Caco-2 (cell line): Measurements from ENCODE around the gene C5orf15. TPM values are rescaled to one million over a fixed set of nuclear protein-coding genes. Genes with fewer than 3 reads are reported as not detected.

Experiments
- BruUV-seq: library from RNA; stranded (reverse); fragments of 400-500 nt; replicated peaks from 2 replicates; lab custom pipeline; 2021; lab: Mats Ljungman, UMichigan
- CTCF ChIA-PET: fragments of 300-600 bp; sonication (Branson Sonifier 250); formaldehyde crosslinking; loops from one replicate; lab custom pipeline; 2022; ENCODE audit warnings: antibody characterized with exemption; lab: Charles Lee
- POLR2A ChIA-PET: fragments of 300-600 bp; sonication (Branson Sonifier 250); formaldehyde crosslinking; loops from one replicate; lab custom pipeline; 2022; ENCODE audit warnings: antibody characterized with exemption; lab: Charles Lee
- DNase-seq, 2 experiments: peaks; one replicate each; pipeline versions ENCODE4 v3.0.0 to v3.0.0-alpha.2; 2020 to 2022
- H3K27me3 ChIP-seq: replicated peaks from 2 replicates; pipeline ENCODE4 v1.6.0; 2011; ENCODE audit warnings: low read length; ENCODE audit not compliant: control insufficient read depth, insufficient read depth
- H3K36me3 ChIP-seq: 2 replicates; pipeline ENCODE4 v1.5.1; 2011; ENCODE audit warnings: low read length; ENCODE audit not compliant: control insufficient read depth, insufficient read depth
- H3K4me1 ChIP-seq: fragments of 250-450 bp; sonication (Bioruptor Pico); 2 replicates; pipeline ENCODE4 v1.5.1; 2020; ENCODE audit warnings: mild to moderate bottlenecking
- H3K4me3 ChIP-seq: 2 replicates; pipeline ENCODE4 v1.5.1; 2011; ENCODE audit warnings: low read depth, mild to moderate bottlenecking, control low read depth, low read length
- H3K9me3 ChIP-seq: fragments of 250-450 bp; sonication (Bioruptor Pico); 2 replicates; pipeline ENCODE4 v1.5.1; 2020; ENCODE audit warnings: mild to moderate bottlenecking, moderate library complexity
- H3K27ac Mint-ChIP-seq: one replicate; pipeline ENCODE4 v1.8.0; 2022; ENCODE audit warnings: mixed read lengths; ENCODE audit not compliant: unreplicated experiment
- H3K27me3 Mint-ChIP-seq: one replicate; pipeline ENCODE4 v1.8.0; 2022; ENCODE audit warnings: mixed read lengths; ENCODE audit not compliant: insufficient read depth, unreplicated experiment
- H3K36me3 Mint-ChIP-seq: one replicate; pipeline ENCODE4 v1.8.0; 2022; ENCODE audit warnings: mild to moderate bottlenecking, mixed read lengths; ENCODE audit not compliant: insufficient read depth, unreplicated experiment
- H3K4me1 Mint-ChIP-seq: one replicate; pipeline ENCODE4 v1.8.0; 2022; ENCODE audit warnings: low read depth, mixed read lengths; ENCODE audit not compliant: unreplicated experiment
- H3K4me3 Mint-ChIP-seq: one replicate; pipeline ENCODE4 v1.8.0; 2022; ENCODE audit warnings: mild to moderate bottlenecking, moderate library complexity, mixed read lengths; ENCODE audit not compliant: unreplicated experiment
- H3K9me3 Mint-ChIP-seq: one replicate; pipeline ENCODE4 v1.8.0; 2022; ENCODE audit warnings: mixed read lengths; ENCODE audit not compliant: unreplicated experiment
- intact Hi-C: fragments of 100-400 bp; cut with micrococcal nuclease; formaldehyde crosslinking; loops from one replicate; pipeline ENCODE4 v1.10.0; 2022; ENCODE audit not compliant: unreplicated experiment
- total RNA-seq: library from RNA; stranded (reverse); gene quantifications from 2 replicates; pipeline ENCODE4 v1.2.3, GENCODE V29; 2022
- TF ChIP-seq, protein P1 (sequence below), 2 experiments: fragments of 200-600 bp in 1 of 2; IDR thresholded peaks; 1 replicate in 1 of 2; 2 replicates in 1 of 2; pipeline versions ENCODE4 v1.5.1 to v1.8.0; 2011 to 2022; ENCODE audit warnings: antibody characterized with exemption in 1 of 2, control low read depth in 1 of 2, inconsistent platforms in 1 of 2, low read depth in 1 of 2, low read length in 1 of 2, mild to moderate bottlenecking in 1 of 2, moderate library complexity in 1 of 2; ENCODE audit not compliant: insufficient read depth in 1 of 2, severe bottlenecking in 1 of 2, unreplicated experiment in 1 of 2

C5orf15 gene
- total RNA-seq, 1 experiment from 2014 or later: 35.6 TPM

DNA sequence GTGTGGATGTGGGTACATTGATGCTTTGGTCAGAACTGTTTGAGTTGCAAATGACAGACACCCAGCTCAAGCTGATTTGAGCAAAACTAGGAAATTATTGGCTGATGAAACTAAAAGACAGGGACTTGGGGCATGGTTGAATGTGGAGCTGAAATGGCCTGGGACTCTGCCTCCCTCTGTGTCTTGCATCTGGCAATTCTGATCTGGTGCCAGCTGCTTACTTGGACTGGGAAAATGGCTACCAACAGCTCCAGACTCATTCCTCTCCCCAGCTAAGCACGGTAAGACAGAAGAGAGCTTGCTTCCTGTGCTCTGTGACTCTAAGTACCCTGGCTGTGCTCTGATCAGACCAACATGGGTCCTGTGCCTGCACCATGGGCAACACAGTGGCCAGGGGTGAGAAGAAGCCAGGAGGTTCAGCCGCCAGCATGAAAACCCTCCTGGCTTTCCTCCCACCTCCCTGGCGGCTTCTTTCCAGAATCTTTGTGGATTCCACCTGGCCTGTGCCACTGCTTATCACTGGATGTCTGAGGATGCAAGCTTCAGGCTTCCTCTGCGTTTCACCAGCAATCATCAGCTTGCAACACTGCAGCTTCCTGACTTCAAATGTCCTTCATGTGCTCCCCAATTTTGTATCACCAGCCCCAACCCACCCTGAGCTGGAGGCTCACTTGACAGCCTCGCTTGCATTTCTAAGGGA, 44.1 kb downstream of the C5orf15 start:
- Histone ChIP-seq H3K36me3 (no peaks in the 10 kb centered on the region; the same call in 1 of the 2 replicates), H3K4me3 (no peak overlapping the region), H3K27me3 (no peaks in the 10 kb centered on the region), H3K4me1 (peaks cover 27% of the 10 kb centered on the region), H3K9me3 (no peaks in the 10 kb centered on the region)
- Mint-ChIP-seq H3K36me3 (no peaks in the 10 kb centered on the region), H3K4me3 (no peak overlapping the region), H3K27me3 (peaks cover 3% of the 10 kb centered on the region), H3K27ac (no peak overlapping the region), H3K4me1 (peaks cover 10% of the 10 kb centered on the region), H3K9me3 (no peaks in the 10 kb centered on the region)
- intact Hi-C loops: no loop called here
- TF ChIP-seq, protein P1, sequence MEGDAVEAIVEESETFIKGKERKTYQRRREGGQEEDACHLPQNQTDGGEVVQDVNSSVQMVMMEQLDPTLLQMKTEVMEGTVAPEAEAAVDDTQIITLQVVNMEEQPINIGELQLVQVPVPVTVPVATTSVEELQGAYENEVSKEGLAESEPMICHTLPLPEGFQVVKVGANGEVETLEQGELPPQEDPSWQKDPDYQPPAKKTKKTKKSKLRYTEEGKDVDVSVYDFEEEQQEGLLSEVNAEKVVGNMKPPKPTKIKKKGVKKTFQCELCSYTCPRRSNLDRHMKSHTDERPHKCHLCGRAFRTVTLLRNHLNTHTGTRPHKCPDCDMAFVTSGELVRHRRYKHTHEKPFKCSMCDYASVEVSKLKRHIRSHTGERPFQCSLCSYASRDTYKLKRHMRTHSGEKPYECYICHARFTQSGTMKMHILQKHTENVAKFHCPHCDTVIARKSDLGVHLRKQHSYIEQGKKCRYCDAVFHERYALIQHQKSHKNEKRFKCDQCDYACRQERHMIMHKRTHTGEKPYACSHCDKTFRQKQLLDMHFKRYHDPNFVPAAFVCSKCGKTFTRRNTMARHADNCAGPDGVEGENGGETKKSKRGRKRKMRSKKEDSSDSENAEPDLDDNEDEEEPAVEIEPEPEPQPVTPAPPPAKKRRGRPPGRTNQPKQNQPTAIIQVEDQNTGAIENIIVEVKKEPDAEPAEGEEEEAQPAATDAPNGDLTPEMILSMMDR (IDR thresholded peaks at IDR 0.05; ENCODE audit: insufficient read depth in 1 of 2, low read depth in 1 of 2, low read length in 1 of 2, severe bottlenecking in 1 of 2, unreplicated experiment in 1 of 2): no peak
- CTCF ChIA-PET: no interaction called here
- POLR2A ChIA-PET: no interaction called here
- no peak for DNase-seq
- BruUV-seq: no TSS peak

DNA sequence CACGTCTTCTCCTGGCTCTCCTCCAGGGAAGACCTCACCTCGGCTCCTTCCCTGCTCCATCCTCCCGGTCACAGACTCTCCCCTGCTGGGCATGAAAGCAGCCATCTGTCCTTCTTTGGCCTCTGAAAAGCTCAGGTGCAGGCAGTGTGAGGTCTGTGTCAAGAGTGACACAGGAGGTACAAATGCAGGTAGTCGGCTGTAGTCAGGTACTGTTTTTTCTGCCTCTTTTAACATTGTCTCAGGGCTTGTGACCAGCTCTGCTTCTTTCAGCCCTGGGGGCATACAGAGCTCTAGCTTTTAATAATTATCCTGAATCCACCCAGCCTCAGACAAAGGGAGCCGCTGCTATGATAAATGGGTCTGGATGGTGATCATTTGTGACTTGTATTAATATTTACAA, 46.4 kb downstream of the C5orf15 start:
- Mint-ChIP-seq H3K4me1 (peaks cover 7% of the 10 kb centered on the region), H3K4me3 (no peak overlapping the region), H3K9me3 (no peaks in the 10 kb centered on the region), H3K27me3 (peaks cover 3% of the 10 kb centered on the region), H3K36me3 (no peaks in the 10 kb centered on the region), H3K27ac (no peak overlapping the region)
- no TSS peak for BruUV-seq
- ChIA-PET POLR2A (no interaction called here), CTCF (no interaction called here)
- no peak for DNase-seq
- Histone ChIP-seq H3K27me3 (no peaks in the 10 kb centered on the region), H3K4me1 (peaks cover 22% of the 10 kb centered on the region), H3K9me3 (no peaks in the 10 kb centered on the region), H3K36me3 (no peaks in the 10 kb centered on the region; the same call in 1 of the 2 replicates), H3K4me3 (no peak overlapping the region)
- intact Hi-C loops: no loop called here
- TF ChIP-seq, protein P1 (IDR thresholded peaks at IDR 0.05; ENCODE audit: insufficient read depth in 1 of 2, low read depth in 1 of 2, low read length in 1 of 2, severe bottlenecking in 1 of 2, unreplicated experiment in 1 of 2): no peak

DNA sequence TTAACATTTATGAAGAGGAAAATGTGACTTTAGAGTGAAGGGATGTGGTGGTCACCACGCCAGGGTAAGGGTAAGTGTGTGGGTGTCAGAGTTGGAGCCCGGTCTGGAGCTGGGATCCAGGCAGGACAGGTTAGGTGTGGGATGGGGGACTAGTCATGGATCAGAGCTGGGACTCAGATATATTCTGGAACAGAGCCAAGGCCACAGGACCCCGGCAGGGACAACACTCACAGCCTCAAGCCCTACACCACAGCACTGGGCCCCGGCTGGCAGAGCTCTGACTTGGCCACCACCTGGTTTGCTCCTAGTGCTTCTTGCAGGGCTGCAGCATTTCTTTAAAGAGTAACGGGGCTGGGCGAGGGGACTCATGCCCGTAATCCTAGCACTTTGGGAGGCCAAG, 47.4 kb downstream of the C5orf15 start:
- TF ChIP-seq, protein P1 (IDR thresholded peaks at IDR 0.05; ENCODE audit: insufficient read depth in 1 of 2, low read depth in 1 of 2, low read length in 1 of 2, severe bottlenecking in 1 of 2, unreplicated experiment in 1 of 2): no peak
- no peaks in the 10 kb centered on the region for H3K9me3 Mint-ChIP-seq
- Histone ChIP-seq H3K27me3 (no peaks in the 10 kb centered on the region), H3K4me1 (peaks cover 13% of the 10 kb centered on the region; the same call in 1 of the 2 replicates), H3K4me3 (no peak overlapping the region), H3K9me3 (no peaks in the 10 kb centered on the region), H3K36me3 (no peaks in the 10 kb centered on the region; the same call in 1 of the 2 replicates)
- intact Hi-C loops: no loop called here
- H3K27me3 Mint-ChIP-seq: peaks cover 3% of the 10 kb centered on the region
- CTCF ChIA-PET: no interaction called here
- H3K27ac Mint-ChIP-seq: no peak overlapping the region
- no peaks in the 10 kb centered on the region for H3K4me1 Mint-ChIP-seq
- POLR2A ChIA-PET: no interaction called here
- no TSS peak for BruUV-seq
- H3K36me3 Mint-ChIP-seq: no peaks in the 10 kb centered on the region
- no peak overlapping the region for H3K4me3 Mint-ChIP-seq
- DNase-seq: no peak
